HCT116 (cell line): ENCODE results near the gene ARHGAP10. TPM values are rescaled to one million over a fixed set of nuclear protein-coding genes. Genes with fewer than 3 reads are reported as not detected.

Source experiments
- ATAC-seq: fragments of 200-7000 bp; cut with Tn5 transposase; 2 replicates; pipeline ENCODE4 v1.9.1; 2020; ENCODE audit warnings: mild to moderate bottlenecking, moderate library complexity
- BruUV-seq: library from RNA; stranded (reverse); fragments of 400-500 nt; replicated peaks from 2 replicates; lab custom pipeline; 2021; lab: Mats Ljungman, UMichigan
- CTCF ChIA-PET: fragments of 300-600 bp; sonication (Branson Sonifier 250); formaldehyde crosslinking; loops from one replicate; lab custom pipeline; 2021; ENCODE audit warnings: antibody characterized with exemption; lab: Charles Lee
- POLR2A ChIA-PET: fragments of 300-600, 350-600 bp; sonication (Branson Sonifier 250); formaldehyde crosslinking; loops from one replicate; lab custom pipeline; 2021; ENCODE audit warnings: antibody characterized with exemption; lab: Charles Lee
- RAD21 ChIA-PET, 2 experiments: fragments of 300-600 bp; sonication (Branson Sonifier 250); formaldehyde crosslinking; loops; one replicate each; lab custom pipeline; 2023; ENCODE audit warnings: low total read pairs in 2 of 2; ENCODE audit not compliant: uncharacterized antibody in 2 of 2, unreplicated experiment in 2 of 2, low non-redundant PET in 1 of 2; lab: Charles Lee
- DNase-seq: peaks from one replicate; pipeline ENCODE4 v3.0.0-alpha.2; 2010; ENCODE audit warnings: low read depth, low spot score
- H2AFZ ChIP-seq: fragments of 200-600 bp; shearing (Covaris generic), sonication (generic); 2 replicates; pipeline ENCODE4 v1.6.1; 2017; ENCODE audit warnings: low read depth, mixed run types, mixed read lengths, antibody characterized with exemption, low read length; ENCODE audit not compliant: poor library complexity, severe bottlenecking
- H3K27ac ChIP-seq: 2 replicates; pipeline ENCODE4 v1.5.1; 2012; ENCODE audit warnings: low read depth, low read length
- H3K27me3 ChIP-seq: fragments of 200-600 bp; sonication (generic); 2 replicates; pipeline ENCODE4 v1.6.1; 2016; ENCODE audit warnings: mixed run types, low read length, mixed read lengths; ENCODE audit not compliant: insufficient read depth
- H3K36me3 ChIP-seq, 2 experiments: fragments of 200-500 bp in 1 of 2; fragments of 200-600 bp in 1 of 2; sonication (Bioruptor generic) in 1 of 2; sonication (generic) in 1 of 2; 2 replicates each; pipeline versions ENCODE4 v1.5.1 to v1.6.1; 2014 to 2016; ENCODE audit warnings: low read length in 2 of 2, inconsistent platforms in 1 of 2, mixed read lengths in 1 of 2, mixed run types in 1 of 2; ENCODE audit not compliant: insufficient read depth in 2 of 2, control insufficient read depth in 1 of 2
- H3K4me1 ChIP-seq, 2 experiments: fragments of 200-600 bp in 1 of 2; sonication (generic) in 1 of 2; 2 replicates each; pipeline versions ENCODE4 v1.5.1 to v1.6.1; 2012 to 2017; ENCODE audit warnings: low read length in 2 of 2, inconsistent platforms in 1 of 2, mild to moderate bottlenecking in 1 of 2, mixed read lengths in 1 of 2, mixed run types in 1 of 2, moderate library complexity in 1 of 2; ENCODE audit not compliant: insufficient read depth in 2 of 2, control insufficient read depth in 1 of 2
- H3K4me2 ChIP-seq: fragments of 200-600 bp; sonication (generic); 2 replicates; pipeline ENCODE4 v1.6.1; 2017; ENCODE audit warnings: mixed run types, low read length, mixed read lengths
- H3K4me3 ChIP-seq, 2 experiments: fragments of 200-600 bp in 1 of 2; sonication (generic) in 1 of 2; replicated peaks in 1 of 2; 2 replicates each; pipeline ENCODE4 v1.5.1; 2011 to 2016; ENCODE audit warnings: low read length in 2 of 2, control low read depth in 1 of 2, low read depth in 1 of 2, mild to moderate bottlenecking in 1 of 2, mixed read lengths in 1 of 2, mixed run types in 1 of 2
- H3K79me2 ChIP-seq: fragments of 200-600 bp; sonication (generic); 2 replicates; pipeline ENCODE4 v1.6.1; 2017; ENCODE audit warnings: mild to moderate bottlenecking, mixed run types, low read length, moderate library complexity, mixed read lengths; ENCODE audit not compliant: insufficient read depth
- H3K9ac ChIP-seq: fragments of 200-600 bp; sonication (generic); 2 replicates; pipeline ENCODE4 v1.6.1; 2016; ENCODE audit warnings: low read length, mixed read lengths
- H3K9me2 ChIP-seq: fragments of 200-600 bp; sonication (generic), shearing (Covaris generic); 2 replicates; pipeline ENCODE4 v1.6.1; 2017; ENCODE audit warnings: mixed run types, mild to moderate bottlenecking, moderate library complexity; ENCODE audit not compliant: insufficient read depth
- H3K9me3 ChIP-seq, 2 experiments: fragments of 200-500 bp in 1 of 2; fragments of 200-600 bp in 1 of 2; sonication (Bioruptor generic) in 1 of 2; sonication (generic) in 1 of 2; 2 replicates each; pipeline ENCODE4 v1.6.1; 2014 to 2017; ENCODE audit warnings: low read length in 2 of 2, mixed read lengths in 2 of 2, inconsistent platforms in 1 of 2, low read depth in 1 of 2, mild to moderate bottlenecking in 1 of 2, mixed run types in 1 of 2, moderate library complexity in 1 of 2; ENCODE audit not compliant: control insufficient read depth in 1 of 2, insufficient read depth in 1 of 2
- H4K20me1 ChIP-seq: fragments of 200-600 bp; sonication (generic), shearing (Covaris generic); 2 replicates; pipeline ENCODE4 v1.6.1; 2017; ENCODE audit warnings: mixed run types, mild to moderate bottlenecking, moderate library complexity; ENCODE audit not compliant: insufficient read depth
- CBX3 ChIP-seq: IDR thresholded peaks from 2 replicates; pipeline ENCODE4 v1.6.1; 2012; ENCODE audit warnings: low read depth
- EGR1 ChIP-seq: IDR thresholded peaks from 2 replicates; pipeline ENCODE4 v1.6.1; 2012; ENCODE audit warnings: low read depth
- EZH2phosphoT487 ChIP-seq: fragments of 200-600 bp; IDR thresholded peaks from 2 replicates; pipeline ENCODE4 v1.6.1; 2018; ENCODE audit warnings: antibody characterized with exemption, borderline replicate concordance
- FOSL1 ChIP-seq: IDR thresholded peaks from 2 replicates; pipeline ENCODE4 v1.6.1; 2012; ENCODE audit warnings: low read depth
- JUND ChIP-seq: IDR thresholded peaks from 2 replicates; pipeline ENCODE4 v1.6.1; 2012
- POLR2A ChIP-seq: IDR thresholded peaks from 2 replicates; pipeline ENCODE4 v1.7.0; 2011; ENCODE audit warnings: borderline replicate concordance; ENCODE audit not compliant: insufficient read depth, insufficient read length; ENCODE audit errors: extremely low read depth
- POLR2AphosphoS5 ChIP-seq: IDR thresholded peaks from 2 replicates; pipeline ENCODE4 v1.6.1; 2011; ENCODE audit warnings: mild to moderate bottlenecking, low read depth, low read length, moderate library complexity
- REST ChIP-seq: IDR thresholded peaks from 2 replicates; pipeline ENCODE4 v1.6.1; 2012; ENCODE audit warnings: low read depth
- TCF7L2 ChIP-seq: IDR thresholded peaks from 2 replicates; pipeline ENCODE4 v1.7.0; 2011; ENCODE audit warnings: borderline replicate concordance, inconsistent platforms; ENCODE audit not compliant: insufficient read depth, insufficient read length; ENCODE audit errors: extremely low read depth
- ZFX ChIP-seq: fragments of 450-650 bp; IDR thresholded peaks from 2 replicates; pipeline ENCODE4 v1.6.1; 2017
- intact Hi-C: fragments of 100-400 bp; cut with micrococcal nuclease; formaldehyde crosslinking; loops from 2 replicates; pipeline ENCODE4 v1.10.0; 2022
- total RNA-seq: library from RNA; stranded (reverse); gene quantifications from one replicate; pipeline ENCODE4 v1.2.1, GENCODE V29; 2021; ENCODE audit not compliant: unreplicated experiment
- TF ChIP-seq, protein P1 (sequence below), 3 experiments: fragments of 200-600 bp in 1 of 3; sonication (generic) in 1 of 3; IDR thresholded peaks in 2 of 3; conservative IDR thresholded peaks in 1 of 3; 2 replicates each; pipeline ENCODE4 v1.5.1; 2012 to 2017; ENCODE audit warnings: low read depth in 2 of 3, low read length in 2 of 3, antibody characterized with exemption in 1 of 3, borderline replicate concordance in 1 of 3, control low read depth in 1 of 3, mild to moderate bottlenecking in 1 of 3, mixed read lengths in 1 of 3, mixed run types in 1 of 3, moderate library complexity in 1 of 3; ENCODE audit not compliant: insufficient read depth in 1 of 3

The ARHGAP10 gene
- total RNA-seq, 1 experiment from 2014 or later, result 24.7 TPM

DNA sequence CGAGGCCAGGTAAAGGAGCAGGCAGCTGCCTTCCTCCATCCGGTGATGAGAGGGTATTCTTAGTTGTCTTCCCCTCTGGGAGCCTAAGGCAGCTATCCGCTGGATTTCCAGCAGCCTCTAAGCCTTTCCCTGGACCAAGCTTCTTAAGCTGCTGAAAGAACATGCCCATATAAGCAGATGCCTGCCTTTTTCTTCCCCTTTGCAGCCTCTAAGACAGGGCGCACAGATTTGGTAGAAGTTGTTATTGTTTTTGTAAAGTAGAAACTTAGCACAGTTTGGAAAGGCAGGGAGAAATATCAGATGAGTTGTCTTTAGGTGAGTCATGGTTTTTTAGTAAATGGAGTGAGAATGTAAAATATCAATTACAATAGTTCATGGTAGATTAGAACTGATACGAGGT lies 210.8 kb downstream of the ARHGAP10 start (continued):
- no peak for TF ChIP-seq REST
- TF ChIP-seq FOSL1, result no peak
- TF ChIP-seq TCF7L2, result no peak

GRCh38 chr4:147943159-147943638 lies 211.3 kb downstream of the ARHGAP10 start:
- ATAC-seq (no peak), DNase-seq (no peak)
- Histone ChIP-seq H3K4me2 (no peak overlapping the region), H3K36me3 (no peaks in the 10 kb centered on the region), H3K9me2 (no peaks in the 10 kb centered on the region), H3K9me3 (no peaks in the 10 kb centered on the region), H2AFZ (no peak overlapping the region), H3K27me3 (no peaks in the 10 kb centered on the region), H3K9ac (no peak overlapping the region), H4K20me1 (no peaks in the 10 kb centered on the region), H3K27ac (no peak overlapping the region), H3K4me1 (no peaks in the 10 kb centered on the region), H3K79me2 (no peaks in the 10 kb centered on the region), H3K4me3 (no peak overlapping the region)
- ChIA-PET CTCF (no interaction called here), RAD21 (no interaction called here), POLR2A (no interaction called here)
- no TSS peak for BruUV-seq
- TF ChIP-seq JUND, result no peak
- no peak for TF ChIP-seq ZFX
- TF ChIP-seq, protein P1, sequence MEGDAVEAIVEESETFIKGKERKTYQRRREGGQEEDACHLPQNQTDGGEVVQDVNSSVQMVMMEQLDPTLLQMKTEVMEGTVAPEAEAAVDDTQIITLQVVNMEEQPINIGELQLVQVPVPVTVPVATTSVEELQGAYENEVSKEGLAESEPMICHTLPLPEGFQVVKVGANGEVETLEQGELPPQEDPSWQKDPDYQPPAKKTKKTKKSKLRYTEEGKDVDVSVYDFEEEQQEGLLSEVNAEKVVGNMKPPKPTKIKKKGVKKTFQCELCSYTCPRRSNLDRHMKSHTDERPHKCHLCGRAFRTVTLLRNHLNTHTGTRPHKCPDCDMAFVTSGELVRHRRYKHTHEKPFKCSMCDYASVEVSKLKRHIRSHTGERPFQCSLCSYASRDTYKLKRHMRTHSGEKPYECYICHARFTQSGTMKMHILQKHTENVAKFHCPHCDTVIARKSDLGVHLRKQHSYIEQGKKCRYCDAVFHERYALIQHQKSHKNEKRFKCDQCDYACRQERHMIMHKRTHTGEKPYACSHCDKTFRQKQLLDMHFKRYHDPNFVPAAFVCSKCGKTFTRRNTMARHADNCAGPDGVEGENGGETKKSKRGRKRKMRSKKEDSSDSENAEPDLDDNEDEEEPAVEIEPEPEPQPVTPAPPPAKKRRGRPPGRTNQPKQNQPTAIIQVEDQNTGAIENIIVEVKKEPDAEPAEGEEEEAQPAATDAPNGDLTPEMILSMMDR (IDR thresholded peaks at IDR 0.05 in 2 of 3, conservative IDR thresholded peaks at IDR 0.05 in 1 of 3; ENCODE audit: borderline replicate concordance in 1 of 3, insufficient read depth in 1 of 3, low read depth in 2 of 3, low read length in 2 of 3), result no peak
- no peak for TF ChIP-seq POLR2A
- no peak for TF ChIP-seq EZH2phosphoT487
- TF ChIP-seq EGR1, result no peak
- TF ChIP-seq POLR2AphosphoS5, result no peak
- no peak for TF ChIP-seq CBX3
- intact Hi-C loops, result no loop called here
